Measurements from ENCODE around the gene KCNK17. TPM values are rescaled to one million over a fixed set of nuclear protein-coding genes. Genes with fewer than 3 reads are reported as not detected.

KCNK17 gene, protein sequence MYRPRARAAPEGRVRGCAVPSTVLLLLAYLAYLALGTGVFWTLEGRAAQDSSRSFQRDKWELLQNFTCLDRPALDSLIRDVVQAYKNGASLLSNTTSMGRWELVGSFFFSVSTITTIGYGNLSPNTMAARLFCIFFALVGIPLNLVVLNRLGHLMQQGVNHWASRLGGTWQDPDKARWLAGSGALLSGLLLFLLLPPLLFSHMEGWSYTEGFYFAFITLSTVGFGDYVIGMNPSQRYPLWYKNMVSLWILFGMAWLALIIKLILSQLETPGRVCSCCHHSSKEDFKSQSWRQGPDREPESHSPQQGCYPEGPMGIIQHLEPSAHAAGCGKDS
- not detected in 5 replicates for total RNA-seq (2022; extraction: Qiagen RNA extraction)

GRCh38 chr6:39314273-39314795, at the start of gene KCNK17:
Gene KCNK17 (minus strand): TSS chr6:39314419. CDS start chr6:39314320, 99 bp downstream.

DNA sequence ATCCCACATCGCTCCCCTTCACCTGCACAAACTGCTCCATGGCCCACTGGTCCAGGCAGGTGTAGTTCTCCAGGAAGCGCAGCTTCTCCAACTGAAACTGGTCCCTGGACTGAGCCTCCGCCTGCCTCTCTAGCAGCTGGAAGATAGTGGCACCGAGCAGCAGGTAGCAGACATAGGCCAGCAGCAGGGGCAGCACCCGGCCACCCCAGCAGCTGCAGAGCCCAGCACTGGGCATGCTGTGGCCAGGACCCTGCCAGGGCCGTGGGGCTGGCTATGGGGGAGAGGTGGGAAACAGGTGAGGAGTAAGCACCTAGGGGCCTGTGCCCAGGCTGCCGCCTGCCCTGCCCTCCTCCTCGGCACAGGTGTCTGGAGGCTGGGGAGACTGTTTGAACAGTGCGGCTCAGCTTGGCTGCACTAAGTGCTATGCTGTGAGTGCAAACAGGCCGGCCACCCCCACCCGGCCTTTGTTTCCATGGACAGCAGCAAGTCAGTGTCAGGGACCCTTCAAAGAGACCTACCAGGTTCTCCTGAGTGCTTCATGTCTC, 8.2 kb upstream of the KCNK17 start, which contains the start of gene KCNK16:
KCNK16 (minus strand) TSS at position 397 of the 545 bp plus-strand sequence; CDS start at position 235, 162 bp downstream.

Other genes with a start within 250 kb of the KCNK17 start
- 6.0 to 6.8 TPM (median 6.1 TPM) in 5 replicates for gene SAYSD1, start 199.2 kb downstream of the KCNK17 start, total RNA-seq (2022; extraction: Qiagen RNA extraction)
- gene KCNK5, start 84.9 kb downstream of the KCNK17 start, total RNA-seq (2022; extraction: Qiagen RNA extraction): 0.91 to 1.6 TPM (median 1.2 TPM) in 5 replicates
- gene KCNK16, start 8.3 kb upstream of the KCNK17 start, total RNA-seq (2022; extraction: Qiagen RNA extraction): not detected in 5 replicates